Measurements from ENCODE around the gene KCNK15. TPM values are rescaled to one million over a fixed set of nuclear protein-coding genes. Genes with fewer than 3 reads are reported as not detected.

The KCNK15 gene
- total RNA-seq, 4 donors from 2014 or later = 0.26 to 4.4 (median 2.0) TPM

- Histone ChIP-seq H3K4me1 (peaks cover 0 to 15% of the 10 kb centered on the region in 2 donors), H3K27me3 (no peaks in the 10 kb centered on the region), H3K36me3 (no peaks in the 10 kb centered on the region), H3K4me3 (no peak overlapping the region), H3K9me3 (no peaks in the 10 kb centered on the region), H3K27ac (no peak overlapping the region)
- TF ChIP-seq POLR2A (IDR thresholded peaks at IDR 0.05) (no peak), CTCF (IDR thresholded peaks at IDR 0.05) (no peak)
- intact Hi-C loops (cut with DNase I; ENCODE audit: low total_unique reads) = no loop called here
- DNase-seq = no peak
These were observed 35.9 kb upstream of the KCNK15 start for GRCh38 chr20:44709797-44710196.

- no peak overlapping the region for H3K27ac ChIP-seq
- H3K9me3 ChIP-seq = no peaks in the 10 kb centered on the region
- intact Hi-C loops (cut with DNase I; ENCODE audit: low total_unique reads) = no loop called here
- no peaks in the 10 kb centered on the region for H3K36me3 ChIP-seq
- no peak overlapping the region for H3K4me3 ChIP-seq
- no peak for TF ChIP-seq POLR2A (IDR thresholded peaks at IDR 0.05)
- TF ChIP-seq CTCF (IDR thresholded peaks at IDR 0.05) = no peak
- no peak for DNase-seq
- no peaks in the 10 kb centered on the region for H3K27me3 ChIP-seq
- H3K4me1 ChIP-seq = peaks cover 0 to 11% of the 10 kb centered on the region in 2 donors
These were observed 34.4 kb upstream of the KCNK15 start for GRCh38 chr20:44711237-44711636.

GRCh38 chr20:44714102-44714700, 31.5 kb upstream of the KCNK15 start:
- no peak overlapping the region for H3K4me3 ChIP-seq
- DNase-seq = no peak
- H3K36me3 ChIP-seq = no peaks in the 10 kb centered on the region
- peaks cover 0 to 11% of the 10 kb centered on the region in 2 donors for H3K4me1 ChIP-seq
- no peaks in the 10 kb centered on the region for H3K9me3 ChIP-seq
- peak overlapping the region; percentile 41 to 64 for H3K27ac ChIP-seq
- TF ChIP-seq POLR2A (IDR thresholded peaks at IDR 0.05) (no peak), CTCF (IDR thresholded peaks at IDR 0.05) (no peak)
- H3K27me3 ChIP-seq = no peaks in the 10 kb centered on the region
- intact Hi-C loops (cut with DNase I; ENCODE audit: low total_unique reads) = no loop called here

GRCh38 chr20:44714701-44715498, 30.8 kb upstream of the KCNK15 start, which contains the start of gene CCN5:
TSS of gene CCN5 (plus strand) at chr20:44715369. CDS start at chr20:44715391, 22 bp downstream.
- TF ChIP-seq CTCF (IDR thresholded peaks at IDR 0.05) = no peak
- no peak for TF ChIP-seq POLR2A (IDR thresholded peaks at IDR 0.05)
- Histone ChIP-seq H3K27me3 (no peaks in the 10 kb centered on the region), H3K36me3 (no peaks in the 10 kb centered on the region), H3K27ac (peak within 1 kb of the TSS; percentile 41 to 64), H3K4me3 (peak within 1 kb of the TSS; percentile 3 to 15), H3K4me1 (peaks cover 0 to 11% of the 10 kb centered on the region in 2 donors), H3K9me3 (no peaks in the 10 kb centered on the region)
- DNase-seq = peak; percentile 74 to 80
- intact Hi-C loops (cut with DNase I; ENCODE audit: low total_unique reads) = no loop called here
